COLO829 (cell line): ENCODE results near the gene AICDA.

Experiments
- DNase-seq: peaks from one replicate; pipeline ENCODE4 v3.0.0; 2012; ENCODE audit warnings: low spot score

Gene AICDA

GRCh38 chr12:8554451-8555195 lies 58.0 kb downstream of the AICDA start:
- DNase-seq: no peak

- no peak for DNase-seq
These were observed 59.5 kb downstream of the AICDA start for GRCh38 chr12:8553088-8553627.
